GM12878 (cell line): ENCODE results near the gene KIAA0319L. TPM values are rescaled to one million over a fixed set of nuclear protein-coding genes. Genes with fewer than 3 reads are reported as not detected.

Source experiments
- ATAC-seq: fragments of 200-7000 bp; cut with Tn5 transposase; 3 replicates; pipeline ENCODE4 v1.9.1; 2020; ENCODE audit warnings: mild to moderate bottlenecking, moderate library complexity
- BruUV-seq: library from RNA; stranded (reverse); fragments of 400-500 nt; replicated peaks from 2 replicates; lab custom pipeline; 2021; lab: Mats Ljungman, UMichigan
- CTCF ChIA-PET: fragments of 300-600 bp; sonication (Branson Sonifier 250); formaldehyde crosslinking; extraction: SDS; loops from one replicate; lab custom pipeline; 2021; ENCODE audit warnings: inconsistent platforms; lab: Yijun Ruan, JAX
- POLR2A ChIA-PET: fragments of 350-600 bp; formaldehyde crosslinking; extraction: SDS; loops from one replicate; lab custom pipeline; 2021; ENCODE audit warnings: inconsistent platforms; lab: Charles Lee
- RAD21 ChIA-PET: fragments of 300-600 bp; sonication (Branson Sonifier 250); formaldehyde crosslinking; loops from one replicate; lab custom pipeline; 2023; ENCODE audit warnings: antibody characterized with exemption; ENCODE audit not compliant: unreplicated experiment; lab: Charles Lee
- SMC1A ChIA-PET: fragments of 300-600 bp; sonication (Branson Sonifier 250); formaldehyde crosslinking; loops from one replicate; lab custom pipeline; 2023; ENCODE audit not compliant: unreplicated experiment, uncharacterized antibody; lab: Charles Lee
- DNase-seq: peaks from one replicate; pipeline ENCODE4 v3.0.0-alpha.2; 2011; ENCODE audit warnings: low read depth, low spot score
- FAIRE-seq: peaks from 3 replicates; lab custom pipeline; 2011; peaks lifted over from hg19 to GRCh38; lab: Jason Lieb, UNC
- H2AFZ ChIP-seq: 2 replicates; pipeline ENCODE4 v1.6.0; 2011; ENCODE audit warnings: low read depth, low read length, control low read depth; ENCODE audit not compliant: control insufficient read depth
- H3K27ac ChIP-seq: 2 replicates; pipeline ENCODE4 v1.5.1; 2011; ENCODE audit warnings: control low read depth; ENCODE audit not compliant: control insufficient read depth, insufficient read depth
- H3K27me3 ChIP-seq, 2 experiments: replicated peaks in 1 of 2; 2 replicates each; pipeline versions ENCODE4 v1.6.0 to v1.6.1; 2011; ENCODE audit warnings: low read length in 1 of 2; ENCODE audit not compliant: control insufficient read depth in 2 of 2, insufficient read depth in 2 of 2
- H3K36me3 ChIP-seq, 2 experiments: 2 replicates each; pipeline ENCODE4 v1.5.1; 2011; ENCODE audit warnings: low read length in 1 of 2; ENCODE audit not compliant: control insufficient read depth in 2 of 2, insufficient read depth in 2 of 2
- H3K4me1 ChIP-seq: 2 replicates; pipeline ENCODE4 v1.6.1; 2011; ENCODE audit warnings: mild to moderate bottlenecking, low read length, moderate library complexity, mixed read lengths; ENCODE audit not compliant: control insufficient read depth, insufficient read depth
- H3K4me2 ChIP-seq: 2 replicates; pipeline ENCODE4 v1.6.0; 2011; ENCODE audit warnings: control low read depth; ENCODE audit not compliant: control insufficient read depth, insufficient read depth
- H3K4me3 ChIP-seq: fragments of 200-600 bp; sonication (generic); 2 replicates; pipeline ENCODE4 v1.5.1; 2016
- H3K79me2 ChIP-seq: 2 replicates; pipeline ENCODE4 v1.6.0; 2011; ENCODE audit warnings: low read length; ENCODE audit not compliant: control insufficient read depth, insufficient read depth
- H3K9ac ChIP-seq: 2 replicates; pipeline ENCODE4 v1.8.0; 2011; ENCODE audit warnings: low read length, control low read depth, mixed read lengths; ENCODE audit not compliant: control insufficient read depth, insufficient read depth
- H3K9me3 ChIP-seq: replicated peaks from 3 replicates; pipeline ENCODE4 v1.5.1; 2011; ENCODE audit warnings: mild to moderate bottlenecking, low read length; ENCODE audit not compliant: control insufficient read depth, insufficient read depth
- H4K20me1 ChIP-seq: 2 replicates; pipeline ENCODE4 v1.6.0; 2011; ENCODE audit not compliant: control insufficient read depth, insufficient read depth
- BACH1 ChIP-seq: fragments of 450-650 bp; IDR thresholded peaks from 2 replicates; pipeline ENCODE4 v1.6.1; 2017; ENCODE audit warnings: mild to moderate bottlenecking, borderline replicate concordance
- BCLAF1 ChIP-seq: fragments of 450-650 bp; IDR thresholded peaks from 2 replicates; pipeline ENCODE4 v1.6.1; 2017; ENCODE audit warnings: antibody characterized with exemption, mild to moderate bottlenecking, moderate library complexity
- CEBPB ChIP-seq, 2 experiments: fragments of 150-350 bp in 1 of 2; IDR thresholded peaks; 2 replicates each; pipeline ENCODE4 v1.6.1; 2012 to 2014; ENCODE audit warnings: low read depth in 2 of 2, low read length in 2 of 2, borderline replicate concordance in 1 of 2, inconsistent platforms in 1 of 2
- JUND ChIP-seq: IDR thresholded peaks from 2 replicates; pipeline ENCODE4 v1.6.1; 2012; ENCODE audit warnings: low read depth, mild to moderate bottlenecking, low read length, improper control_type of control experiment, moderate library complexity
- MEF2A ChIP-seq: IDR thresholded peaks from 2 replicates; pipeline ENCODE4 v1.6.1; 2011; ENCODE audit warnings: low read depth, mild to moderate bottlenecking, low read length, moderate library complexity; ENCODE audit not compliant: insufficient read depth
- NR2C1 ChIP-seq: fragments of 450-650 bp; IDR thresholded peaks from 2 replicates; pipeline ENCODE4 v1.6.1; 2017; ENCODE audit warnings: antibody characterized with exemption, mild to moderate bottlenecking, moderate library complexity
- PAX5 ChIP-seq: IDR thresholded peaks from 2 replicates; pipeline ENCODE4 v1.6.1; 2011; ENCODE audit warnings: low read depth, low read length, borderline replicate concordance
- SUPT20H ChIP-seq: IDR thresholded peaks from 2 replicates; pipeline ENCODE4 v1.6.1; 2011; ENCODE audit warnings: low read depth, mild to moderate bottlenecking, low read length, moderate library complexity, borderline replicate concordance; ENCODE audit not compliant: control insufficient read depth
- ZBED1 ChIP-seq: IDR thresholded peaks from 2 replicates; pipeline ENCODE4 v1.6.1; 2016; ENCODE audit warnings: borderline replicate concordance
- WGBS: methylation state at CpG from one replicate; pipeline ENCODE4 v1.1.6; 2016; ENCODE audit warnings: low lambda C conversion rate; ENCODE audit not compliant: insufficient replicate concordance, insufficient coverage; ENCODE audit errors: missing lambda C conversion rate; 5-methylcytosine and 5-hydroxymethylcytosine counted together
- in situ Hi-C: fragments of 300-500 bp; cut with MboI; formaldehyde crosslinking; loops from 9 replicates; pipeline ENCODE4 v1.14.3; 2018; ENCODE audit warnings: mixed read lengths
- intact Hi-C: fragments of 100-400 bp; cut with micrococcal nuclease; formaldehyde crosslinking; loops from one replicate; pipeline ENCODE4 v1.14.2; 2022; ENCODE audit not compliant: unreplicated experiment
- polyA plus RNA-seq, 11 experiments: library from polyadenylated mRNA; depleted of rRNA in 4 of 11; unstranded in 6 of 11; stranded (reverse) in 5 of 11; fragments of >200 nt; fragmentation: Nextera tagmentation in 4 of 11; fragmentation: Illumina TruSeq in 1 of 11; extraction: Ambion mirVana in 4 of 11; extraction: Trizol in 1 of 11; gene quantifications; 1 replicate in 1 of 11; 2 replicates in 10 of 11; pipeline versions ENCODE4 v1.2.1 to v1.2.3, GENCODE V29; 2011 to 2016; ENCODE audit warnings: inconsistent platforms in 2 of 11, missing spikeins in 2 of 11, low read depth in 1 of 11
- total RNA-seq, 4 experiments: library from RNA; depleted of rRNA in 3 of 4; stranded (reverse); fragments of >200 nt in 3 of 4; fragmentation: Illumina TruSeq in 1 of 4; extraction: Trizol in 1 of 4; gene quantifications; 2 replicates each; pipeline versions ENCODE4 v1.2.1 to v1.2.3, GENCODE V29; 2013 to 2021

Gene KIAA0319L
- total and polyA plus RNA-seq, 10 of the 15 experiments (the other 5 are each of a cell fraction or from before 2014, with no cell fraction given) = 2.6 to 57.8 (median 25.4) TPM

GRCh38 chr1:35454176-35454575 is 103.0 kb downstream of the KIAA0319L start:
- in situ Hi-C loops (loop anchor here (5.0 kb wide), 1 partner anchor 108 kb away; no protein-coding TSS in a partner anchor), intact Hi-C loops (loop anchor here (5.0 kb wide), 2 partner anchors 263 to 318 kb away; partner anchors contain the start of gene C1orf216)
- ChIA-PET CTCF (interaction anchor here (0.7 to 9.3 kb wide), 9 partner anchors 9 to 273 kb away, joined by 3 to 260 read pairs (median 6); no protein-coding TSS in a partner anchor), RAD21 (interaction anchor here (1.2 to 7.7 kb wide), 6 partner anchors 15 to 114 kb away, joined by 3 to 139 read pairs (median 56); no protein-coding TSS in a partner anchor), SMC1A (interaction anchor here (0.6 to 14.3 kb wide), 14 partner anchors 9 to 309 kb away, joined by 3 to 254 read pairs (median 10); partner anchors contain the start of genes KIAA0319L and NCDN)
- Histone ChIP-seq H3K4me2 (no peak overlapping the region), H3K4me1 (no peaks in the 10 kb centered on the region), H3K9ac (no peak overlapping the region), H3K27me3 (no peaks in the 10 kb centered on the region), H4K20me1 (no peaks in the 10 kb centered on the region), H3K4me3 (no peak overlapping the region), H3K9me3 (no peaks in the 10 kb centered on the region), H2AFZ (no peak overlapping the region), H3K36me3 (peaks cover 8 to 18% of the 10 kb centered on the region in 2 experiments; a peak in 3 of 4 replicates), H3K79me2 (no peaks in the 10 kb centered on the region)
- BruUV-seq = no TSS peak
- TF ChIP-seq CEBPB (IDR thresholded peaks at IDR 0.05; ENCODE audit: borderline replicate concordance in 1 of 2, low read depth in 2 of 2, low read length in 2 of 2) = no peak
- no peak for TF ChIP-seq MEF2A
- TF ChIP-seq NR2C1 = no peak
- TF ChIP-seq PAX5 = no peak
- no peak for TF ChIP-seq BCLAF1
- TF ChIP-seq SUPT20H = no peak
- no peak for TF ChIP-seq JUND
- TF ChIP-seq ZBED1 = no peak
- TF ChIP-seq BACH1 = no peak
- TF ChIP-seq, all 136 proteins: peak for 0
- FAIRE-seq (no peak), ATAC-seq (no peak), DNase-seq (no peak)
- POLR2A ChIA-PET = interaction anchor here (1.0 to 1.2 kb wide), 4 partner anchors 13 to 102 kb away, joined by 3 to 6 read pairs (median 3); no protein-coding TSS in a partner anchor
- WGBS = 97% methylated on average over 4 of the region's 4 CpGs
- H3K27ac ChIP-seq = no peak overlapping the region
